LNCAP (cell line): Measurements from ENCODE around the gene MIER3.

Experiments
- CTCF ChIP-seq: fragments of 450-650 bp; IDR thresholded peaks from 2 replicates; pipeline ENCODE4 v1.5.1; 2017; ENCODE audit warnings: mild to moderate bottlenecking

The MIER3 gene

GRCh38 chr5:56910210-56910965 lies 41.5 kb downstream of the MIER3 start:
- no peak for TF ChIP-seq CTCF

GRCh38 chr5:56909294-56910209 lies 42.4 kb downstream of the MIER3 start, which contains the start of gene SETD9:
Gene SETD9, plus strand, starts transcription at chr5:56909596. Its CDS starts 50 bp downstream, at chr5:56909646.
- no peak for TF ChIP-seq CTCF

- TF ChIP-seq CTCF, result no peak
These were observed 43.0 kb downstream of the MIER3 start for GRCh38 chr5:56908942-56909293.

- TF ChIP-seq CTCF, result peak; percentile 73
These were observed 50.9 kb downstream of the MIER3 start for GRCh38 chr5:56900858-56901578.

- TF ChIP-seq CTCF, result no peak
These were observed 51.5 kb downstream of the MIER3 start for GRCh38 chr5:56900395-56900794.

- no peak for TF ChIP-seq CTCF
These were observed 53.7 kb downstream of the MIER3 start for GRCh38 chr5:56898213-56898612.

- no peak for TF ChIP-seq CTCF
These were observed 55.2 kb downstream of the MIER3 start for GRCh38 chr5:56896763-56897162.
